Measurements from ENCODE around the gene CCR9.

GRCh38 chr3:45933591-45933990 lies 47.2 kb downstream of the CCR9 start:
- TF ChIP-seq TCF12 (IDR thresholded peaks at IDR 0.05; ENCODE audit: low read depth) (no peak), YY1 (IDR thresholded peaks at IDR 0.05; ENCODE audit: low read depth) (no peak), TAF1 (IDR thresholded peaks at IDR 0.05; ENCODE audit: low read depth) (no peak), EGR1 (IDR thresholded peaks at IDR 0.05) (no peak), EP300 (IDR thresholded peaks at IDR 0.05; ENCODE audit: borderline replicate concordance) (no peak), CEBPB (IDR thresholded peaks at IDR 0.05) (no peak), RAD21 (IDR thresholded peaks at IDR 0.05; ENCODE audit: low read depth) (no peak), FOXM1 (IDR thresholded peaks at IDR 0.05; ENCODE audit: borderline replicate concordance, low read depth) (no peak), MAX (IDR thresholded peaks at IDR 0.05) (no peak), REST (IDR thresholded peaks at IDR 0.05; ENCODE audit: low read depth) (no peak), NFIC (IDR thresholded peaks at IDR 0.05) (no peak), USF1 (IDR thresholded peaks at IDR 0.05) (no peak)
